ENCODE data around the gene WASHC1. TPM values are rescaled to one million over a fixed set of nuclear protein-coding genes. Genes with fewer than 3 reads are reported as not detected.
A peak's percentile ranks its signal among the peaks of the same experiment; 100 is the strongest.
"Not testable (repeated sequence)": the region's sequence is repeated elsewhere in the genome, so short reads cannot be mapped to it uniquely, and the experiment has no call there.

WASHC1 gene
- 18.5 and 20.8 TPM in 2 replicates for total RNA-seq

GRCh38 chr9:29356-29755, at the start of gene WASHC1:
WASHC1 (minus strand) TSS chr9:29456; CDS start chr9:24999, 4,457 bp downstream.
- H3K36me3 Mint-ChIP-seq (ENCODE audit: low read depth); H3K27me3 Mint-ChIP-seq (ENCODE audit: insufficient read depth); H3K9me3 Mint-ChIP-seq; intact Hi-C loops (cut with micrococcal nuclease); DNase-seq (ENCODE audit: low spot score); H3K4me1 Mint-ChIP-seq (ENCODE audit: low read depth); H3K27ac Mint-ChIP-seq: not testable (repeated sequence)
- peak within 1 kb of the TSS; percentile 30 for H3K4me3 Mint-ChIP-seq

- peaks cover 20% of the 10 kb centered on the region for H3K27me3 Mint-ChIP-seq (ENCODE audit: insufficient read depth)
- DNase-seq (ENCODE audit: low spot score); H3K4me1 Mint-ChIP-seq (ENCODE audit: low read depth); H3K27ac Mint-ChIP-seq; H3K9me3 Mint-ChIP-seq; intact Hi-C loops (cut with micrococcal nuclease); H3K4me3 Mint-ChIP-seq; H3K36me3 Mint-ChIP-seq (ENCODE audit: low read depth): not testable (repeated sequence)
These were observed 49.1 kb upstream of the WASHC1 start for GRCh38 chr9:78333-78732.

- H3K9me3 Mint-ChIP-seq; H3K4me3 Mint-ChIP-seq; H3K4me1 Mint-ChIP-seq (ENCODE audit: low read depth); H3K27ac Mint-ChIP-seq; H3K36me3 Mint-ChIP-seq (ENCODE audit: low read depth); DNase-seq (ENCODE audit: low spot score); intact Hi-C loops (cut with micrococcal nuclease): not testable (repeated sequence)
- H3K27me3 Mint-ChIP-seq (ENCODE audit: insufficient read depth): peaks cover 20% of the 10 kb centered on the region
These were observed 47.1 kb upstream of the WASHC1 start for GRCh38 chr9:76389-76788.

- H3K27ac Mint-ChIP-seq; intact Hi-C loops (cut with micrococcal nuclease); H3K36me3 Mint-ChIP-seq (ENCODE audit: low read depth); H3K4me1 Mint-ChIP-seq (ENCODE audit: low read depth); H3K9me3 Mint-ChIP-seq; DNase-seq (ENCODE audit: low spot score): not testable (repeated sequence)
- H3K4me3 Mint-ChIP-seq: peak overlapping the region; percentile 49
- peaks cover 19% of the 10 kb centered on the region for H3K27me3 Mint-ChIP-seq (ENCODE audit: insufficient read depth)
These were observed 44.8 kb upstream of the WASHC1 start for GRCh38 chr9:73900-74525.

- H3K4me1 Mint-ChIP-seq (ENCODE audit: low read depth); H3K36me3 Mint-ChIP-seq (ENCODE audit: low read depth); H3K27ac Mint-ChIP-seq; H3K9me3 Mint-ChIP-seq; intact Hi-C loops (cut with micrococcal nuclease); DNase-seq (ENCODE audit: low spot score): not testable (repeated sequence)
- Mint-ChIP-seq H3K4me3 (peak overlapping the region; percentile 11), H3K27me3 (ENCODE audit: insufficient read depth) (peaks cover 19% of the 10 kb centered on the region)
These were observed 44.0 kb upstream of the WASHC1 start for GRCh38 chr9:73076-73899.

GRCh38 chr9:63031-63629, 33.9 kb upstream of the WASHC1 start:
- peak; percentile 37 for DNase-seq (ENCODE audit: low spot score)
- H3K27me3 Mint-ChIP-seq (ENCODE audit: insufficient read depth); intact Hi-C loops (cut with micrococcal nuclease); H3K36me3 Mint-ChIP-seq (ENCODE audit: low read depth); H3K9me3 Mint-ChIP-seq; H3K27ac Mint-ChIP-seq: not testable (repeated sequence)
- H3K4me3 Mint-ChIP-seq: peak overlapping the region; percentile 65
- H3K4me1 Mint-ChIP-seq (ENCODE audit: low read depth): peaks cover 12% of the 10 kb centered on the region

GRCh38 chr9:52678-53077, 23.4 kb upstream of the WASHC1 start:
- H3K4me1 Mint-ChIP-seq (ENCODE audit: low read depth); DNase-seq (ENCODE audit: low spot score); H3K36me3 Mint-ChIP-seq (ENCODE audit: low read depth); H3K27ac Mint-ChIP-seq; H3K27me3 Mint-ChIP-seq (ENCODE audit: insufficient read depth); H3K9me3 Mint-ChIP-seq; intact Hi-C loops (cut with micrococcal nuclease); H3K4me3 Mint-ChIP-seq: not testable (repeated sequence)

GRCh38 chr9:48190-48842, 19.1 kb upstream of the WASHC1 start:
- H3K27ac Mint-ChIP-seq; H3K36me3 Mint-ChIP-seq (ENCODE audit: low read depth); H3K9me3 Mint-ChIP-seq; H3K27me3 Mint-ChIP-seq (ENCODE audit: insufficient read depth); DNase-seq (ENCODE audit: low spot score); H3K4me3 Mint-ChIP-seq; H3K4me1 Mint-ChIP-seq (ENCODE audit: low read depth); intact Hi-C loops (cut with micrococcal nuclease): not testable (repeated sequence)

GRCh38 chr9:46639-47271, 17.5 kb upstream of the WASHC1 start:
- H3K27me3 Mint-ChIP-seq (ENCODE audit: insufficient read depth); H3K27ac Mint-ChIP-seq; H3K9me3 Mint-ChIP-seq: not testable (repeated sequence)

GRCh38 chr9:46164-46563, 16.9 kb upstream of the WASHC1 start:
- H3K27me3 Mint-ChIP-seq (ENCODE audit: insufficient read depth); H3K9me3 Mint-ChIP-seq; H3K4me3 Mint-ChIP-seq; intact Hi-C loops (cut with micrococcal nuclease); H3K4me1 Mint-ChIP-seq (ENCODE audit: low read depth); H3K27ac Mint-ChIP-seq; H3K36me3 Mint-ChIP-seq (ENCODE audit: low read depth); DNase-seq (ENCODE audit: low spot score): not testable (repeated sequence)

More at GRCh38 chr9:46639-47271, 17.5 kb upstream of the WASHC1 start:
- DNase-seq (ENCODE audit: low spot score); intact Hi-C loops (cut with micrococcal nuclease); H3K36me3 Mint-ChIP-seq (ENCODE audit: low read depth); H3K4me1 Mint-ChIP-seq (ENCODE audit: low read depth); H3K4me3 Mint-ChIP-seq: not testable (repeated sequence)

- DNase-seq (ENCODE audit: low spot score); H3K9me3 Mint-ChIP-seq; H3K4me1 Mint-ChIP-seq (ENCODE audit: low read depth); H3K36me3 Mint-ChIP-seq (ENCODE audit: low read depth); H3K4me3 Mint-ChIP-seq; H3K27me3 Mint-ChIP-seq (ENCODE audit: insufficient read depth); H3K27ac Mint-ChIP-seq; intact Hi-C loops (cut with micrococcal nuclease): not testable (repeated sequence)
These were observed 16.1 kb upstream of the WASHC1 start for GRCh38 chr9:45180-45878.

GRCh38 chr9:44416-44815, 15.2 kb upstream of the WASHC1 start:
- H3K9me3 Mint-ChIP-seq; intact Hi-C loops (cut with micrococcal nuclease); H3K4me3 Mint-ChIP-seq; H3K27ac Mint-ChIP-seq; H3K4me1 Mint-ChIP-seq (ENCODE audit: low read depth); H3K36me3 Mint-ChIP-seq (ENCODE audit: low read depth); DNase-seq (ENCODE audit: low spot score); H3K27me3 Mint-ChIP-seq (ENCODE audit: insufficient read depth): not testable (repeated sequence)

Measured in activated T-helper 1 cell treated with anti-CD3 and anti-CD28 coated beads, Interleukin-12 subunit alpha, Interleukin-12 subunit beta, Interleukin-2, Interleukin-4 antibody, amounts not matched to agents 30 ng/mL and 10 ng/mL and 1 ng/mL, durations not matched to agents 14 hours and 24 hours and 36 hours (primary cell).